ENCODE results near the gene HMGXB4. TPM values are rescaled to one million over a fixed set of nuclear protein-coding genes. Genes with fewer than 3 reads are reported as not detected.

HMGXB4 gene
- total and polyA plus RNA-seq, 2 of the 13 experiments (the other 11 are each of a cell fraction or from before 2014, with no cell fraction given): 13.9 to 16.3 TPM

GRCh38 chr22:35299673-35300499 lies 42.6 kb downstream of the HMGXB4 start, which contains the start of gene TOM1 (continued):
- TF ChIP-seq AKNA (CRISPR knock-in tag; IDR thresholded peaks at IDR 0.05; ENCODE audit: borderline replicate concordance): no peak
- TF ChIP-seq FOSL1 (CRISPR knock-in tag; IDR thresholded peaks at IDR 0.05; ENCODE audit: borderline replicate concordance): 0 out of 2 replicates have a peak, but pooled peaks have one; percentile 24
- TF ChIP-seq TRIM24 (CRISPR knock-in tag; IDR thresholded peaks at IDR 0.05): no peak
- peak; percentile 66 for TF ChIP-seq FOXK1 (CRISPR knock-in tag; IDR thresholded peaks at IDR 0.05; ENCODE audit: borderline replicate concordance, low read depth)
- peak; percentile 22; the same call in 1 of the 2 replicates for TF ChIP-seq ZBED4 (CRISPR knock-in tag; IDR thresholded peaks at IDR 0.05; ENCODE audit: borderline replicate concordance)
- no peak for TF ChIP-seq THRA (CRISPR knock-in tag; IDR thresholded peaks at IDR 0.05; ENCODE audit: borderline replicate concordance)
- peak; percentile 93 for TF ChIP-seq TFE3 (CRISPR knock-in tag; IDR thresholded peaks at IDR 0.05)
- TF ChIP-seq HNRNPUL1 (IDR thresholded peaks at IDR 0.05; ENCODE audit: low read depth, low read length): no peak
- no peak for TF ChIP-seq ZNF740 (CRISPR knock-in tag; IDR thresholded peaks at IDR 0.05)
- TF ChIP-seq ZNF784 (CRISPR knock-in tag; IDR thresholded peaks at IDR 0.05; ENCODE audit: borderline replicate concordance): peak; percentile 34; the same call in 1 of the 2 replicates
- TF ChIP-seq ZNF713 (CRISPR knock-in tag; IDR thresholded peaks at IDR 0.05): no peak

Data from HepG2 (cell line).